NCI-H226 (cell line): Measurements from ENCODE around the gene TPRG1L.
"Not testable (repeated sequence)": the region's sequence is repeated elsewhere in the genome, so short reads cannot be mapped to it uniquely, and the experiment has no call there.

ENCODE experiments used
- DNase-seq: peaks from one replicate; pipeline ENCODE4 v3.0.0-alpha.2; 2015

Gene TPRG1L

DNA sequence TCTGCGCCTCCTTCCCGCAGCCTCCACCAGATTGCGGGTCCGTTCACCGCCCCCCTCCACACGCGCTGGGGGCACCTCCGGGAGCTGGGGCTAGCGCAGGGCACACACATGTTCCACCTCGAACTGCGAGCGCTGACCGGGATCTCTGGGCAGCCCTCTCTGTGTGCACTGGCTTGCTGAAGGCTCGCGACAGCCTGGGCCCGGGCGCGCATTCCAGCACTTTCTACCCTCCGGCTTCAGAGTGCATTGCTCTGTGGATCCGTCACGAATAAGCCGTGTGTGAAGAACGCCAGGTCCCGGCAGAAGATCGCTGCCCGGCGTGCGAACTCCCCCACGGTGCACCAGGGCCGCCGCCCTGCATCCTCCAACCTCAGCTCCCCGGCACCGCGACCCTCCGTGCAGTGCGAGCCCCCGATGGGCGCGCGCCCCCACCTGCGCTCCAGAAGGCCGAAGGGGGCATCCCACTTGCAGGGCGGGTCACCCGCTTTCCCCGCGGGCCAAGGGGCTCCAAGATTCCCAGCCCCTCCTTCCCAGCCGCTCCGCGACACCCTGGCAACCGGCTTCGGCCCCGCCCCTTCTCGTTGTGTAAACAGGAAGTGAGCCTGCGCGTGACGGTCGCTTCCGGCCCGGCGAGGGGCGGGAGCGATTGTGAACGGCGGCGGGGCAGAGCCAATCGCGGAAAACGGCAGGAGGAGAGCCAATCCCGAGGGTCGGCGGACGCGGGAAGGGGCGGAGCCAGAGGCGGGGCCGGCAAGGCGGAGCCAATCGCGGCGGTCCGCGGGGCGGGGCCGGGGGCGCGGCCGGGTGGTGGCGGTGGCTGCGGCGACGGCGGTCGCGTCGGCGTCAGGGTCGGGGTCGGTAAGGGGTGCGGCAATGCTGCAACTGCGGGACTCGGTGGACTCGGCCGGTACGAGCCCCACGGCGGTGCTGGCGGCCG is at the start of gene TPRG1L:
TPRG1L (plus strand) TSS at position 816 of the 937 bp plus-strand sequence; CDS start at position 874, 58 bp downstream.
- peak; percentile 92 for DNase-seq

DNA sequence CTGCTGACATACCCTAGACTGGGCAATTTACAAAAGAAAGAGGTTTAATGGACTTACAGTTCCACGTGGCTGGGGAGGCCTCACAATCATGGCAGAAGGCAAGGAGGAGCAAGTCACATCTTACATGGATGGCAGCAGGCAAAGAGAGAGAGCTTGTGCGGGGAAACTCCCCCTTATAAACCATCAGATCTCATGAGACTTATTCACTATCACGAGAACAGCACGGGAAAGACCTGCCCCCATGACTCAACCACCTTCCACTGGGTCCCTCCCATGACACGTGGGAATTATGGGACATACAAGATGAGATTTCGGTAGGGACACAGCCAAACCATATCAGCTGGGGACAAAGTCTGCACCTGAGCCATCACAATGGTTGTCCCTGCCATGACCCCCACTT is 49.3 kb upstream of the TPRG1L start:
- DNase-seq, result not testable (repeated sequence)

DNA sequence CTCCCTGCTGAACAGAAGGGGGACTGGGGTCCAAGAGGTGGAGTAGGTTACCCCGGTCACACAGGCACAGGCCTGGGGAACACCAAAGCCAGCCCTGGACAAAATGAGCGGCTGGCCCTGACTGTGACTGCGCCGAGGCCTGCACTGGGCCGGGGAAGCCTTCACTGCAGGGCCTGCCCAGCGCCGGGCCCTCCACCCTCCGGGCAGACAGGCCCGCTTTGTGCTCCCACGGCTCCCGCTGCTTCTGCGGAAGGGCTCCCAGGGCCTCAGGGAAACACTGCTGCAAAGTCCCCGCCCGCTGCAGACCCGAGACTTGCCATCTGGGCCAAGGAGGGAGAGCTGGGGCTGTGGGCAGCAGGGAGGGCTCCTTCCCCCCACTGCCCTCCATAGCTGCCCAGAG is 48.8 kb upstream of the TPRG1L start:
- DNase-seq, result no peak

DNA sequence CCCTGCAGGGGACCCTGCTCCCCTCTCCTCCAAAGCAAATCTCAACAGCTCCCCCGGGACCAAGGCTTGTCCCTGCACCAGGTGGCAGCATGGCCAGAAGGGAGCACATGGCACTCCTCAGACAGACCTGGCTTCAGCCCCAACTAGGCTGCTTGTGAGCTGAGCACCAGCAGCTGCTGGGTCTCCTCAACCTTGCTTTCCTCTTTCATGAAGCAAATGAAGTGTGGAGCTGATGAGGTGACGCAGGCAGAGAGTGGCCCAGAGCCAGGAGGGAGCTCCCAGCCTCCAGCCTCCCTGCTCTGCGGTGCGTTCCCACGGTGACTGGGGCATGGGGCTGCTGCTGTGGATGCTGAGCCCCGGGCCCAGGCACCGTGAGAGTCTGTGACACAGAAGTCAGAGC is 47.5 kb upstream of the TPRG1L start:
- DNase-seq, result no peak

DNA sequence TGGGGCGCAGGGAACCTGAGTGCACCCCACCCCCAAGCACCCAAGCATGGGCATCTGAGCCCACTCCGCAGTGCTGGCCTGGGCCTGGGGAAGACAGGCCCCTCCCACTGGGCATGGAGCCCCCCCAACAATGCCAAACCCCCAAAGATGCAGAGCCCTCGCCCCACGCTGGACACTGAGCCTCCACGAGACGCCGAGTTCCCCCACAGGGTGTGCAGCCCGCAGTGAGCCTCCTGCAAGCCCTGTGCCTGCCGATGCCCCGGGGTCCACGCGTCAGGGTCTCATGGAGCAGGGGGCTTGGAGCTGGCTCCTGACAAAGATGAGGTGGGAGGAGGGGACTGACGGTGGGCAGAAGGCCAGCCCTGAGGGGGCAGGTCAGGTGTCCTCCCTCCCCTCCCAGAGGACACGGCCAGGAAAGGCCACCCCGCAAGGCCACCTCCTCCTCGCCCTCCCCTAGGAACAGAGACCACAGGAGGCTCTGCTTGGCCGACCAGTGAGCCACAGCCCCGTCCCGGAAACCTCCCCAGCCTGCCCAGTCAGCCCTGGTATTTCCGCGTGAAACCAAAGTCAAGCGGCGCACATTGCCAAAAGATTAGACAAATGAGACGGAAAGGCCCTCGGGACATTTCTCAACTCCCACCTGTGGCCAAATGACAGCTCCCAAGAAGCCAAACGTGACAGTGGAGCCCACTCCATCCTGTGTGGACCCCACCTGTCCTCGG is 46.9 kb upstream of the TPRG1L start:
- DNase-seq, result no peak

DNA sequence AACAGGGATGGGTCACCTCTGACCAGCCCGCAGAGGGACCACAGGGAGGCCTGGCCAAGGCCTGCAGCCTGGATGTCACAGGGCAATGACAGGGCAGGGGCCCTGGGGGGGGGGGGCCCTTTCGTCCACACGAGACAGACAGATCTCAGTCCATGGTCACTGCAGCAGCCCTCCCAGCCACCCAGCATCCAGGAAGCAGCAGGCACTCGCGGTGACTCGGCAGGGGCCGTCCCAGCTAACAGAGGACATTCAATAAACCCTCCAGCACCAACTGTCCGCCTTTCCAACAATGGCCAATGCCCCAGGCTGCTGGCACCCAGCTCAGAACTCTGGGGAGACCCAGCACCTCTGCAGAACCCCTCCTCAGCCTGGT is 46.4 kb upstream of the TPRG1L start:
- no peak for DNase-seq

DNA sequence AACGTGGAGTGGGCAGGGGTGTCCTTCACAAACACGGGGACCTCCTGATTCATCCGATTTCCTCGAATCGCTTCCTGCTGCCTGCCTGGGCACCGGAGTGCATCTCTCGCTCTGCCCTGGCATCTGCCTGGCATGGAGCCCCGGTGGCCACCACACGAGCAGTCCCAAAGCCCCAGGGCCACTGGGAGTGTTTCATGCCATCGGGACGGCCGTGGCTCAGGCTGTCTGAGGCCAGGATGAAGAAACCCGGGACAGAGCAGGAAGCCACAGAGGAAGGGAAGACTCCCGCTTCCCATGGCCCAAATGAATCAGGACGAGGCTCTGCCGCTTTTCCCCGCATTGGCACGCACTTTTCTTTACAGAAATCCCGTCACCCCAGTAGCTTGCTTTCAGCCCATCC is 45.9 kb upstream of the TPRG1L start:
- DNase-seq, result no peak

DNA sequence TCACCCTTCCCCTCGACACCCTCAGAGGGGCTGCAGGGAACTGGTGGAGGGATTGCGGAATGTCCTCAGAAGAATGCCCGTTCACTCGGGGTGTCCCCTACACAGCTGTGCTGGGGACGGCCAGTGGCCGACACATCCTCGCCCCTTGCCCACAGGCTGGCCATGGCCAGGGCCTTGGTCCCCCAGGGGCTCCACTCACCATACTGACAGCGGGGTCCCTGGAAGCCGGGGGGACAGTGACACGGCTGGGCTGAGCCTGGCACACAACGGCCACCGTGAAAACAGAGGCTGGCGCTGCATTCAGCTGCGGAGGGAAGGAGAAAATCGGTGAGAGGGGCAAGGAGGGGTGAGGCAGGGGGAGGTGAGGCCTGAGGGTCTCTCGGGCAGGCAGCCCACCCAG is 45.2 kb upstream of the TPRG1L start:
- DNase-seq, result no peak

DNA sequence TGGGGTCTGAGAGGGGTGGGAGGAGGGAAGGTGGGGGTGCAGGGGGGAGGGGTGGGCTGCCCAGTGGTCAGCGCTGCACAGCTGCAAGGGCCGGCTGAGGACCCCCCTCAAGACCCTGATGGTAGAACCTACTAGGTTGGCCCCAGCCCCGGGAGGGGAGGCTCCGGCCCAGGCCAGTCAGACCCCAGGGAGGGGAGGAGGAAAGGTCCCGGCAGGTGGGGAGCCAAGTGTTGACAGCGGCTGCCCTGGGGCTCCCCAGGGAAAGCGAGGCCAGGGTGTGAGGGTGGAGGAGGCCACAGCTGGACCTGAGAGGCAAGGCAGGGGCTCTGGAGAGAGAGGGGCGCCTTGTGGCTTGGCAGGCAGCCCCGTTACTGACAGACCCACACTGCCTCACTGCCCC is 44.6 kb upstream of the TPRG1L start:
- no peak for DNase-seq

DNA sequence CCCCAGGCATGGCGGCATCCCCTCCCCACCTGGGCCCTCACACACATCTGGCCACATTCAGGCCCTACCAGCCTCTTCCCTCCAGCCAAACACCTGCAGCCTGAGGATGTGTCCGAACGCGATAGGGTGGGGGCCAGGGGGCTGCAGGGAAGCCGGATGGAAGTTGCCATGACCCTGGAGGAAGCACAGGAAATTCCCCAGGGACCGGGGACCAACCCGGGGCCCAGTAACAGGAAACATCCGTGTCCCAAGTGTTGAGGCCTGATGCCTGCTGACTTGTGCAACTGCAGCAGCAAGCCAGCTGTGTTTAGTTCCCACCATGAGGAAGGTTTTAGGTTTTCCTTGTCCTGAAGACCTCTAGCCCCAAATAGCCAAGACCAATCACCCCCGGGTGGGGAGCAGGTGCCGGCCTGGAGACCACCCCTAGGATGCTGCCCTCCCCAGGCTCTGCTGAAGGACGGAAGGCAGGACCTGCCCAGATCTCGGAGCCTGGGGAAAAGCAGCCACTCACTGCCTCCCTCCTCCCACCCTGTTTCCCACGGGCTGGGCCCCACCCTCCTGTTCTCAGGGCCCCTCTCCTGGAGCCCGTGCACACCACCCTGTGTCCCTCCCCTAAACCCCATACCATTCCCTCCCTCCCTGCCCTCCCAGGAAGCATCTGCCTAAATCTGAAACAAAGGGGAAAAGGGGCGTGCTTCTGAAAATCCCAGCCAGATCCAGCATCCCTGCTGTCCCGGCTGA is 43.3 kb upstream of the TPRG1L start:
- no peak for DNase-seq

DNA sequence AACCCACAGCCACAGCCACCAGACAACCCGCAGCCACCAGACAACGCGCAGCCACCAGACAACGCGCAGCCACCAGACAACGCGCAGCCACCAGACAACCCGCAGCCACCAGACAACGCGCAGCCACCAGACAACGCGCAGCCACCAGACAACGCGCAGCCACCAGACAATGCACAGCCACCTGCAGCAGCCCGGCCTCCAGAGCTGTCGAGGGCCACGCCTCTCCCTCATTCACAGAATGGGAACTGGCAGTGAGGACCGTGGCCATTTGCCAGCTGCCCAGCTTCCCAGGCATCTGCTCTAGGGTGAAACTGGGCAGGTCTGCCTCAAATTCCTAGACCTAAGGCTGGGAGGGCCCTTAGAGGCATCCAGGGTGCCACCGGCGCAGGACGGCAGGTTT is 41.1 kb upstream of the TPRG1L start:
- not testable (repeated sequence) for DNase-seq

DNA sequence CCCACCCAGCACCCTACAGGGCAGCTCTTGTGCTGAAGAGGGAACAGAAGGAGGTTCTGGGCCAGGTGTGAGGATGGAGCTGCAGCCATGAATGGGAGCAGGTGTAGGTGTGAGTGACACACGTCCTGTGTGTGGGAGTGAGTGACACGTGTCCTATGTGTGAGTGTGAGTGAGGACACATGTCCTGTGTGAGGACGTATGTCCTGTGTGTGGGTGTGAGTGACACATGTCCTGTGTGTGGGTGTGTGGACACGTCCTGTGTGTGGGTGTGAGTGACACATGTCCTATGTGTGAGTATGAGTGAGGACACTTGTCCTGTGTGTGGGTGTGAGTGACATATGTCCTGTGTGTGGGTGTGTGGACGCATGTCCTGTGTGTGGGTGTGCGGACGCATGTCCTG is 39.9 kb upstream of the TPRG1L start:
- DNase-seq, result no peak

DNA sequence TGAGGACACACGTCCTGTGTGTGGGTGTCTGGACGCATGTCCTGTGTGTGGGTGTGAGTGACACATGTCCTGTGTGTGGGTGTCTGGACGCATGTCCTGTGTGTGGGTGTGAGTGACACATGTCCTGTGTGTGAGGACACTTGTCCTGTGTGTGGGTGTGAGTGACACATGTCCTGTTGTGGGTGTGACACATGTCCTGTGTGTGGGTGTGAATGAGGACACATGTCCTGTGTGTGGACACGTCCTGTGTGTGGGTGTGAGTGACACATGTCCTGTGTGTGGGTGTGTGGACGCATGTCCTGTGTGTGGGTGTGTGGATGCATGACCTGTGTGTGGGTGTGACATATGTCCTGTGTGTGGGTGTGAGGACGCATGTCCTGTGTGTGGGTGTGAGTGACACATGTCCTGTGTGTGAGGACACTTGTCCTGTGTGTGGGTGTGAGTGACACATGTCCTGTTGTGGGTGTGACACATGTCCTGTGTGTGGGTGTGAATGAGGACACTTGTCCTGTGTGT is 39.4 kb upstream of the TPRG1L start:
- not testable (repeated sequence) for DNase-seq

DNA sequence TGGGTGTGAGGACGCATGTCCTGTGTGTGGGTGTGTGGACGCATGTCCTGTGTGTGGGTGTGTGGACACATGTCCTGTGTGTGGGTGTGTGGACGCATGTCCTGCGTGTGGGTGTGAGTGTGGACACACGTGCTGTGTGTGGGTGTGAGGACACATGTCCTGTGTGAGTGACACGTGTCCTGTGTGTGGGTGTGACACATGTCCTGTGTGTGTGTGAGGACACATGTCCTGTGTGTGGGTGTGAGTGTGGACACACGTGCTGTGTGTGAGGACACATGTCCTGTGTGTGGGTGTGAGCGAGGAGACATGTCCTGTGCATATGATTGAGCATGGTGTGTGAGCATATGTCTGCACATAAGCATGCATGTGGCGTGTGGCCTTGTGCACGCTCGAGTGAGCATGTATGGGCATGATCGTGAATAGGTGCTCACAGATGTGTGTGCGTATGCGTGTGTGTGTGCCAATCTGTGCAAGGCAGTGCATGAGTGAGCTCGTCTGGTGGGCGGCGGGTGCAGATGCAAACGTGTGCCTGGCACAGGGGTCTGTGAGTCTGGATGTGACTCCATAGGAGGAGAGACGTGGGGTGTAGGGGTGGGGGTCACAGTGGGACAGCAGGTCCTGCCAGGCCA is 38.8 kb upstream of the TPRG1L start:
- no peak for DNase-seq

DNA sequence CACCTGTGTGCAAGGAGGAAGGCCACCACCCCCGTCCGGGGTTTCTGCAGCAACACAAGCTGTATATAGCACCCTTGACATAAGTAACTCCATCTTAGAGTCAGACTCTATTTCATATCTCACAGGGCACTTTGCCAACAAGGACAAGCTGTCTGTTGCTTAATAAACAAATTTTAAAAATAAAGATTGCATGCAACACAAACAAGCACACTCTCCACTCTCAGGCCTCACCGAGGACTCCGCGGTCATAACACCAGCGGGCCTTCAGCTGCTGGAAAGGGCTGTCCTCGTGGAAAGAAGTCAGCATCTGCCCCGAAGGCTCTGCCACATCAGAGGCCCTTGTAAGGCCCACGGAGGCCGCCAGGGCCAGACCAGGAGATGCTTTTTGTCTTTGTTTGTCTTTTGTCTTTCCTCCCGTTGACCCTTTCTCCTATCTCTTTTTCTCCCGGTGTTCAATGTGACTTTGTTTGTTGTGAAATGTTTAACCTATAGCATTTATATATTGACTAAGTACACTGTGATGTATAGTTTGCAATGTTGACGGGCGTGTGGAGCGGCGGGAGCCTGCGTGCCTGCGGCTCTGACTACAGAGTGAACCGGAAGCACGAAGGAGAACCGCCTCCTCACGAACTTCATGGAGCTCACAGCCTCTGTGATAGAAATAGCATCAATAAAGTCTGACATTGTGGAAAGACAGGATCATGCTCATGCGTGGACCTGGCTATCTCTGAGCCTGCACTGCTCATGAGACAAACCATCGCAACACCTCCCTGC is 37.6 kb upstream of the TPRG1L start:
- DNase-seq, result no peak

DNA sequence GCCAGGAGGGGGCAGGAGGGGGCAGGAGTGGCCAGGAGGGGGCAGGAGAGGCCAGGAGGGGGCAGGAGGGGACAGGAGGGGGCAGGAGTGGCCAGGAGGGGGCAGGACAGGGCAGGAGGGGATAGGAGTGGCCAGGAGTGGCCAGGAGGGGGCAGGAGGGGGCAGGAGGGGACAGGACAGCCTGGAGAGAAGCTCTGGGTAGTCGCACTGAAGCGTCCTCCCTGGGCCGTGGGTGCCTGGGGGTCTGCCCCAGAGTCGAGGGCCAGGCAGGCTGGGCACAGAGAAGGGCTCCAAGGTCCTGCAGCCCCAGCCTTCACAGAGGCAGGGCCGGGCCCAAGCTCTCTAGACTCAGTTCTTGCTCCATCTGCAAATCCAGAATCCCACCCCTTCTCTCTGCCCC is 36.4 kb upstream of the TPRG1L start:
- DNase-seq, result no peak

DNA sequence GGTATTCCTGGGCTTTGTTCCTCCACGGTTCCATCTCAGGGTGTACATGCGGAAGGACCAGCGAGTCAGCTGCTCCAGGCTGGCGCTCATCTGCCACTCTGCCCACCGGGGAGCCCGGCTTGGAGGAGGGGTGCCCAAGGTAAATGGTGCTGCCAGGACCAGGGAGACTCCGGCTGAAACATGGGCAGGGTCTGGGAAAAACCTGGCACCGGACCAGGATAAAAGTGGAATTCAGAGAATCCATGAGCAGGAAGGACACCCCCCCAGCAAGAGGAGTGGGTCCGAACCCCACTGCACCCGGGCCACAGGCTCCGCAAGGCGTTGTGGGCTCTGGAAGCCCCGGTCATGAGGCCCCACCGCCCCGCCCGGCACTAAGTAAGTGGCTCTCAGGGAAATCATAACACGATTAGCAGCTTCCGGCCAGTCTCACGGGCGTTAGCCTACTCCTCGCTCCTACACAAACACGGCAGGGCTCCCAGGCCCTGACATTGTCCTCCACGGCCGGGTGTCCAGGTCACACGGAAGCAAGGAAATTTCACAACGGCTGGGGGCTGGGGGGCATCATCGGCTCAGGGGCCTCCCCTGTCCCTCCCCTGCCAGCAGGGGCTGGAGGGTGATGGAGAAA is 34.6 kb upstream of the TPRG1L start:
- no peak for DNase-seq

DNA sequence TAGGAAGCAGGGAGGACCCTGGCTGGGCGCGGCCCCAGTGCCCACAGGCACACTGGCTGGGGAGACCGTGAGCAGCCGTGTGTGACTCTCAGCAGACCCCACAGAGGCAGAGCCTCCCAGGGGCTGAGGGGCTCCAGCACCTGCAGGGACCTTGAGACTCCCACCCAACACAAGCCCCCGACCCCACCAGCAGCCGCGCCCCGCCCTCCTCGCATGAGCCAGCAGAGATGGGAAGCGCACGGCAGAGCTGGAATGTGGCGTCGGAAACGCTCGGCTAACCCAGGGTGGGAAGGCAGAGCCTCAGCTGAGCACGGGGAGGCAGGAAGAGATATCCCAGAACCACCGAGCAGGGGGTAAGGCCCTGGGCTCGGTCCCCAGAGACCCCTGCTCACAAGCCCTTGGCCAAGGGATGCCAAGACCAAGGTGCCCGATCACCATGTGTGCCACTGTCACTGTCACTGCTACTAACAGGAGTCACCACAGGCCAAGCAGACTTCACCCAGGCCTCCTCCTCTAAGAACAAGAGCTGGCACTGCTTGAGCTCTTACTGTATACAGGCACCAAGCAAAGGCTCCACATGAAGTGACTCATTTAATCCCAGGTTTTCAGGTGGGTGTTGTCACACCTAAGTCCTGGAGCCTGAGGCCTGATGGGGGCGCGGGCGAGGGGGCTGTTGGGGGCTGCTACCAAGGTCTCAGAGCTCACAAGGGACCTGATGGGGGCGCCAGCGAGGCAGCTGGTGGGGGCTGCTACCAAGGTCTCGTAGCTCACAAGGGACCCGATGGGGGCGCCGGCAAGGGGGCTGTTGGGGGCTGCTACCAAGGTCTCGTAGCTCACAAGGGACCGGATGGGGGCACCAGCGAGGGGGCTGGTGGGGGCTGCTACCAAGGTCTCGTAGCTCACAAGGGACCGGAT is 33.6 kb upstream of the TPRG1L start:
- DNase-seq, result no peak

DNA sequence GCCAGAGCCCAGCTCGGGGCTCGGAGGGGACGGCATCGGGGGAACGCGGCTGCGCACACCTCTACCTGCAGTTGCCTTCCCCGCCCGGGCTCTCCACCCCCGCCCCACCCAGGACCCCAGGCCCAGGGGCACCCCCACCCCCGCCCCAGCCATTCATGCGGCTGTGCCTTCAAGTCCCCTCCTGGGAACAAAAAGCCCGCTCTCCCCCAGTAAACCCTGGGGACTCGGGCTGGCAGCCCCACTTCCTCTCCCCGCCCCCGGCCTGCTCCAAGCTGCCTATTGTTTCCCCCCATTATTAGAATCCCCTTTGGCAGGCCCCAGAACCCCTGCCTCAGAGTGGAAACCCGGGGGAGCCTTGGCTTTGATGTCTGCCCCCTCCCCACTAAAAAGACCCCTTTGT is 31.5 kb upstream of the TPRG1L start:
- no peak for DNase-seq

DNA sequence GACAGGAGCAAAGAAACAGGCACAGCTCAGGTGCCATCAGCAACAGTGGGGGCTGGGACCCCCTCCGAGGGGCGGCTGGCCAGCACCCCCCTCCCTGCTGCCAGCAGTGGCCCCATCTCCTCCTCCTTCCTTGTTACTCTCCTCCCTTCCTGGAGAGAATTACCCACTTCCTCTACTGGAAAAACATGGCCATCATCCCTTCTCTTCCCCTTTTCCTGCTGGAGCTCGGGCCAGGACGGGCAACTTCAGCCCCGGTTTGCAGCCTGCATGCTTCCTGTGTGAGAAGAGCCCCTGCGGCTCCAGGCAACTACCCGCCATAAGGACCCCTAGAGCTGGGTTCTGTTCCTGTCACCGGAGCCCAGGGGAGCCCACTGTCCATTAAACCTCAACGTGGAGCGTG is 31.1 kb upstream of the TPRG1L start:
- DNase-seq, result no peak
